ENCODE data around the gene UGT1A5.

The UGT1A5 gene

DNA sequence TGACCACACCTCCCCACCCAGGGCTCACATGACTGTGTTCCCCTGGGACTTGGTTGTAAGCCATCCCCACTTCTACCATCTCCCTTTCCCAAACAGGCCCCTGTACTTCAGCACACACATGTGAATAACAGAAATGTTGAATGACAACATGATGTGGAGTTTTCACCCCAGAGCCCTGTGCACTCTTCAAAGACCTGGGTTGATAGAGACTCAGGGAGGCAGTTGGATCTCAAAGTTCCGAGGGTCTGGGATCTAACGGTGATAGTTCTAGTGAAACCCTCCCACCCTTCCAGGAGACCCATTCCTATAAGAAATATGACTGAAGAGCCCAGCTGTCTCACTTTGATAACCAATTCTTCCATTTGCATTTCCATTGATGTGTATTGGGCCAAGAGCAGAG lies 65.3 kb downstream of the UGT1A5 start, which contains the start of gene MROH2A:
Gene MROH2A, plus strand, starts transcription at position 301 of the 400 bp plus-strand sequence. CDS start 1,029 bp downstream, outside the sequence.
- Histone ChIP-seq H3K79me2 (ENCODE audit: insufficient read depth, low read length) (no peaks in the 10 kb centered on the region), H3K9me2 (replicated peaks; ENCODE audit: low read depth, low read length) (no peaks in the 10 kb centered on the region), H3K4me2 (ENCODE audit: low read depth, low read length, poor library complexity, severe bottlenecking) (no peak within 1 kb of the TSS), H3K4me3 (ENCODE audit: low read length, poor library complexity, severe bottlenecking) (no peak within 1 kb of the TSS), H4K20me1 (ENCODE audit: insufficient read depth, low read length, poor library complexity, severe bottlenecking) (no peaks in the 10 kb centered on the region), H3K36me3 (ENCODE audit: insufficient read depth, low read length) (no peaks in the 10 kb centered on the region), H2AFZ (ENCODE audit: low read length) (no peak within 1 kb of the TSS), H3K27me3 (ENCODE audit: insufficient read depth, low read length, poor library complexity, severe bottlenecking) (no peaks in the 10 kb centered on the region), H3K9me3 (ENCODE audit: insufficient read depth, low read depth, low read length) (no peaks in the 10 kb centered on the region), H3K9ac (ENCODE audit: low read depth, low read length, poor library complexity, severe bottlenecking) (no peak within 1 kb of the TSS), H3K4me1 (ENCODE audit: insufficient read depth, low read length, poor library complexity, severe bottlenecking) (no peaks in the 10 kb centered on the region), H3F3A (ENCODE audit: low read depth) (no peaks in the 10 kb centered on the region)
- TF ChIP-seq, protein P1, sequence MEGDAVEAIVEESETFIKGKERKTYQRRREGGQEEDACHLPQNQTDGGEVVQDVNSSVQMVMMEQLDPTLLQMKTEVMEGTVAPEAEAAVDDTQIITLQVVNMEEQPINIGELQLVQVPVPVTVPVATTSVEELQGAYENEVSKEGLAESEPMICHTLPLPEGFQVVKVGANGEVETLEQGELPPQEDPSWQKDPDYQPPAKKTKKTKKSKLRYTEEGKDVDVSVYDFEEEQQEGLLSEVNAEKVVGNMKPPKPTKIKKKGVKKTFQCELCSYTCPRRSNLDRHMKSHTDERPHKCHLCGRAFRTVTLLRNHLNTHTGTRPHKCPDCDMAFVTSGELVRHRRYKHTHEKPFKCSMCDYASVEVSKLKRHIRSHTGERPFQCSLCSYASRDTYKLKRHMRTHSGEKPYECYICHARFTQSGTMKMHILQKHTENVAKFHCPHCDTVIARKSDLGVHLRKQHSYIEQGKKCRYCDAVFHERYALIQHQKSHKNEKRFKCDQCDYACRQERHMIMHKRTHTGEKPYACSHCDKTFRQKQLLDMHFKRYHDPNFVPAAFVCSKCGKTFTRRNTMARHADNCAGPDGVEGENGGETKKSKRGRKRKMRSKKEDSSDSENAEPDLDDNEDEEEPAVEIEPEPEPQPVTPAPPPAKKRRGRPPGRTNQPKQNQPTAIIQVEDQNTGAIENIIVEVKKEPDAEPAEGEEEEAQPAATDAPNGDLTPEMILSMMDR (conservative IDR thresholded peaks at IDR 0.05; ENCODE audit: low read length) = no peak
- TF ChIP-seq EZH2phosphoT487 (IDR thresholded peaks at IDR 0.05; ENCODE audit: borderline replicate concordance) = no peak

DNA sequence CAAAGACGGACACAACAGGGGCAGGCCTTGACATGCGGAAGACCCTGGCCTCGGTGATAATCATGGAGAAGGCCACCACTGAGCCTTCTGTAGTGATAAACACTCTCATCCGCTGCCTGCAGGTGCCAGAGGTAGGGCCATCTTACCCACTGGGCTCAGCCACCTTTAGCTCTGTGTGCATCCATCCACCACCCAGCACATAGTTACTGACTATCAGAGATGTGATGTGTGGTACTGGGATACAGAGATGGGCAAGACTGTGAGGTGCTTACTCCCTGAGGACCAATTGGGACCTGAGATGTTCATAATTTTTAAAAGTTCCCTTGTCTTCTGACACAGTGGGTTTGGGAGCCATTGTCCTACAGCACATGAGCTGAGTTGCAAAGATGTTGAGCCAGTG lies 67.0 kb downstream of the UGT1A5 start:
- Histone ChIP-seq H3K9ac (ENCODE audit: low read depth, low read length, poor library complexity, severe bottlenecking) (no peak overlapping the region), H3F3A (ENCODE audit: low read depth) (no peaks in the 10 kb centered on the region), H3K4me2 (ENCODE audit: low read depth, low read length, poor library complexity, severe bottlenecking) (no peak overlapping the region), H3K4me3 (ENCODE audit: low read length, poor library complexity, severe bottlenecking) (no peak overlapping the region), H3K79me2 (ENCODE audit: insufficient read depth, low read length) (no peaks in the 10 kb centered on the region), H3K9me2 (replicated peaks; ENCODE audit: low read depth, low read length) (no peaks in the 10 kb centered on the region), H3K27me3 (ENCODE audit: insufficient read depth, low read length, poor library complexity, severe bottlenecking) (no peaks in the 10 kb centered on the region), H3K4me1 (ENCODE audit: insufficient read depth, low read length, poor library complexity, severe bottlenecking) (no peaks in the 10 kb centered on the region), H4K20me1 (ENCODE audit: insufficient read depth, low read length, poor library complexity, severe bottlenecking) (no peaks in the 10 kb centered on the region), H3K9me3 (ENCODE audit: insufficient read depth, low read depth, low read length) (no peaks in the 10 kb centered on the region), H3K36me3 (ENCODE audit: insufficient read depth, low read length) (no peaks in the 10 kb centered on the region), H2AFZ (ENCODE audit: low read length) (no peak overlapping the region)
- TF ChIP-seq, protein P1 (conservative IDR thresholded peaks at IDR 0.05; ENCODE audit: low read length) = no peak
- TF ChIP-seq EZH2phosphoT487 (IDR thresholded peaks at IDR 0.05; ENCODE audit: borderline replicate concordance) = no peak

- Histone ChIP-seq H3K79me2 (ENCODE audit: insufficient read depth, low read length) (no peaks in the 10 kb centered on the region), H3K4me3 (ENCODE audit: low read length, poor library complexity, severe bottlenecking) (no peak overlapping the region), H2AFZ (ENCODE audit: low read length) (no peak overlapping the region), H3K4me1 (ENCODE audit: insufficient read depth, low read length, poor library complexity, severe bottlenecking) (no peaks in the 10 kb centered on the region), H3K9me3 (ENCODE audit: insufficient read depth, low read depth, low read length) (no peaks in the 10 kb centered on the region), H3K36me3 (ENCODE audit: insufficient read depth, low read length) (no peaks in the 10 kb centered on the region), H3F3A (ENCODE audit: low read depth) (no peaks in the 10 kb centered on the region), H4K20me1 (ENCODE audit: insufficient read depth, low read length, poor library complexity, severe bottlenecking) (no peaks in the 10 kb centered on the region), H3K9me2 (replicated peaks; ENCODE audit: low read depth, low read length) (no peaks in the 10 kb centered on the region), H3K4me2 (ENCODE audit: low read depth, low read length, poor library complexity, severe bottlenecking) (no peak overlapping the region), H3K27me3 (ENCODE audit: insufficient read depth, low read length, poor library complexity, severe bottlenecking) (no peaks in the 10 kb centered on the region), H3K9ac (ENCODE audit: low read depth, low read length, poor library complexity, severe bottlenecking) (no peak overlapping the region)
- no peak for TF ChIP-seq EZH2phosphoT487 (IDR thresholded peaks at IDR 0.05; ENCODE audit: borderline replicate concordance)
- TF ChIP-seq, protein P1 (conservative IDR thresholded peaks at IDR 0.05; ENCODE audit: low read length) = no peak
These were observed 68.1 kb downstream of the UGT1A5 start for GRCh38 chr2:233780771-233781170.
